GM12892 (cell line): ENCODE data around the gene GBP1.
"Not testable (repeated sequence)": the region's sequence is repeated elsewhere in the genome, so short reads cannot be mapped to it uniquely, and the experiment has no call there.

Source experiments
- POLR2A ChIP-seq: IDR thresholded peaks from 2 replicates; pipeline ENCODE4 v1.6.1; 2011; ENCODE audit warnings: low read depth, low read length, control low read depth
- POLR2AphosphoS5 ChIP-seq: IDR thresholded peaks from 2 replicates; pipeline ENCODE4 v1.6.1; 2011; ENCODE audit warnings: low read depth, low read length, control low read depth
- TAF1 ChIP-seq: IDR thresholded peaks from 2 replicates; pipeline ENCODE4 v1.6.1; 2011; ENCODE audit warnings: low read depth, mild to moderate bottlenecking, control low read depth, low read length, borderline replicate concordance

DNA sequence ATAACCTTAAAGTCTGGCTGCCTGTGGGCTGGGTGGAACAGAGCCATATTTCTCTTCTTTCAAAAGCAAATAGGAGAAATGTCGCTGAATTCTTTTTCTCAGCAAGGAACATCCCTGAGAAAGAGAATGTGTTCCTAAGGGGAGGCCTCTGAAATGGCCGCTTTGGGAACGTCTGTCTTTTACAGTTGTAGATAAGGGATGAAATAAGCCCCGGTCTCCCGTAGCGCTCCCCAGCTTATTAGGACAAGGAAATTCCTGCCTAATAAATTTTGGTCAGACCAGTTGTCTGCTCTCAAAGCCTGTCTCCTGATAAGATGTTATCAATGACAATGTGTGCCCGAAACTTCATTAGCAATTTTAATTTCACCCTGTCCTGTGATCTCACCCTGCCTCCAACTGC is 15.1 kb upstream of the GBP1 start:
- TF ChIP-seq TAF1, POLR2A, POLR2AphosphoS5: not testable (repeated sequence)
